Immature natural killer cell (primary cell): ENCODE measurements around the gene AKAP13. TPM values are rescaled to one million over a fixed set of nuclear protein-coding genes. Genes with fewer than 3 reads are reported as not detected.

ENCODE experiments used
- DNase-seq, 3 donors: peaks; one replicate each; pipeline ENCODE4 v3.0.0; 2022; ENCODE audit warnings: mixed read lengths in 1 of 3
- H3K27ac Mint-ChIP-seq, 6 donors: one replicate each; pipeline ENCODE4 v1.8.0; 2020; ENCODE audit warnings: mixed read lengths in 6 of 6, mild to moderate bottlenecking in 5 of 6, inconsistent platforms in 4 of 6, moderate library complexity in 3 of 6
- H3K27me3 Mint-ChIP-seq, 3 donors: one replicate each; pipeline ENCODE4 v1.8.0; 2020 to 2021; ENCODE audit warnings: low read depth in 3 of 3, mild to moderate bottlenecking in 3 of 3, mixed read lengths in 3 of 3, moderate library complexity in 3 of 3, inconsistent platforms in 1 of 3
- H3K36me3 Mint-ChIP-seq, 3 donors: one replicate each; pipeline ENCODE4 v1.8.0; 2020; ENCODE audit warnings: mixed read lengths in 3 of 3, inconsistent platforms in 2 of 3, mild to moderate bottlenecking in 2 of 3
- H3K4me1 Mint-ChIP-seq, 2 donors: one replicate each; pipeline ENCODE4 v1.8.0; 2020; ENCODE audit warnings: inconsistent platforms in 2 of 2, mild to moderate bottlenecking in 2 of 2, mixed read lengths in 2 of 2, moderate library complexity in 1 of 2
- H3K4me3 Mint-ChIP-seq, 5 donors: one replicate each; pipeline ENCODE4 v1.8.0; 2020; ENCODE audit warnings: mild to moderate bottlenecking in 5 of 5, mixed read lengths in 5 of 5, inconsistent platforms in 3 of 5, moderate library complexity in 3 of 5
- H3K9me3 Mint-ChIP-seq, 6 donors: one replicate each; pipeline ENCODE4 v1.8.0; 2020; ENCODE audit warnings: mild to moderate bottlenecking in 6 of 6, mixed read lengths in 6 of 6, inconsistent platforms in 4 of 6, moderate library complexity in 3 of 6
- polyA plus RNA-seq, 3 donors: library from polyadenylated mRNA; unstranded; fragments of 300-500 nt; fragmentation: Illumina TruSeq; gene quantifications; one replicate each; pipeline ENCODE4 v1.2.3, GENCODE V29; 2021

Gene AKAP13
- polyA plus RNA-seq, 3 donors from 2014 or later = 104 to 327 (median 112) TPM

DNA sequence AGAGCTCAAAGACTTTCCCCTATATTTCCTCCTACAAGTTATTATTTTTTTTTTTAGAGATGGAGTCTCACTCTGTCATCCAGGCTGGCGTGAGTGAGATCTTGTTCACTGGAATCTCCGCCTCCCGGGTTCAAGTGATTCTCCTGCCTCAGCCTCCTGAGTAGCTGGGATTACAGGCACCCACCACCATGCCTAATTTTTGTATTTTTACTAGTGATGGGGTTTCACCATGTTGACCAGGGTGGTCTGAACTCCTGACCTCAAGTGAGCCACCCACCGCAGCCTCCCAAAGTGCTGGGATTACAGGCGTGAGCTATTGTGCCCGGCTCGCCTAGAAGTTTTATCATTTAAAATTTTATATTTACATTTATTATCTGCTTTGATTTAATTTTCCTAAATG, 5.9 kb downstream of the AKAP13 start:
- Mint-ChIP-seq H3K36me3 (peaks cover 0 to 3% (median 0%) of the 10 kb centered on the region in 3 donors), H3K4me3 (no peak overlapping the region), H3K27me3 (peaks cover 0 to 4% (median 3%) of the 10 kb centered on the region in 3 donors), H3K9me3 (no peaks in the 10 kb centered on the region), H3K27ac (no peak overlapping the region), H3K4me1 (peaks cover 29 to 33% of the 10 kb centered on the region in 2 donors)
- DNase-seq = no peak

- H3K27ac Mint-ChIP-seq = no peak overlapping the region
- no peak overlapping the region for H3K4me3 Mint-ChIP-seq
- no peaks in the 10 kb centered on the region for H3K9me3 Mint-ChIP-seq
- H3K4me1 Mint-ChIP-seq = peaks cover 10 to 13% of the 10 kb centered on the region in 2 donors
- H3K36me3 Mint-ChIP-seq = peaks cover 0 to 3% (median 0%) of the 10 kb centered on the region in 3 donors
- H3K27me3 Mint-ChIP-seq = peaks cover 0 to 3% (median 0%) of the 10 kb centered on the region in 3 donors
- DNase-seq = no peak
Measured at GRCh38 chr15:85388566-85389305, 8.3 kb downstream of the AKAP13 start.

DNA sequence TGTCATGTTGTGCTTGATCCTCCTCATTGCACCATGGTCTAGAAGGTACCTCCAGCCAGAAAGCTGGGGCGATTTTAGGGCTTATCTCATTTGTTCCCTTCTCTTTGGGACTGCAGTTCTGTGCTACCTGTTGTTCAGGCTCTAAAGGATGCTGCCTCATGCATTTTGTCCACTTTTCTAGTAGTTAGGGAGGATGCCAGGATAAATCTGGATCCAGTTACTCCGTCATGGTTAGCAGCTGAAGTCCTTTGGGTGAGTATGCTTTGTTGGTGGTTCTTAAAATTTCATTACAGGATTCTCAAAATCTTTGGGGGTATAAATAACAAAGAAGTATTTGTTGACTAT, 8.9 kb downstream of the AKAP13 start:
- Mint-ChIP-seq H3K4me1 (peaks cover 5 to 9% of the 10 kb centered on the region in 2 donors), H3K9me3 (no peaks in the 10 kb centered on the region), H3K36me3 (peaks cover 0 to 3% (median 0%) of the 10 kb centered on the region in 3 donors), H3K4me3 (no peak overlapping the region), H3K27ac (no peak overlapping the region), H3K27me3 (peaks cover 0 to 3% (median 0%) of the 10 kb centered on the region in 3 donors)
- DNase-seq = no peak

GRCh38 chr15:85389772-85390171, 9.4 kb downstream of the AKAP13 start:
- no peak for DNase-seq
- H3K9me3 Mint-ChIP-seq = no peaks in the 10 kb centered on the region
- peaks cover 0 to 3% (median 0%) of the 10 kb centered on the region in 3 donors for H3K27me3 Mint-ChIP-seq
- no peak overlapping the region for H3K27ac Mint-ChIP-seq
- H3K4me3 Mint-ChIP-seq = no peak overlapping the region
- peaks cover 0 to 1% (median 0%) of the 10 kb centered on the region in 3 donors for H3K36me3 Mint-ChIP-seq
- H3K4me1 Mint-ChIP-seq = peaks cover 3 to 9% of the 10 kb centered on the region in 2 donors

GRCh38 chr15:85393210-85393609, 12.8 kb downstream of the AKAP13 start:
- Mint-ChIP-seq H3K9me3 (no peaks in the 10 kb centered on the region), H3K27ac (no peak overlapping the region), H3K36me3 (no peaks in the 10 kb centered on the region), H3K4me3 (no peak overlapping the region), H3K4me1 (peaks cover 0 to 9% of the 10 kb centered on the region in 2 donors), H3K27me3 (no peaks in the 10 kb centered on the region)
- no peak for DNase-seq

GRCh38 chr15:85394554-85395333, 14.3 kb downstream of the AKAP13 start:
- H3K27me3 Mint-ChIP-seq = no peaks in the 10 kb centered on the region
- H3K36me3 Mint-ChIP-seq = no peaks in the 10 kb centered on the region
- DNase-seq = no peak
- H3K27ac Mint-ChIP-seq = no peak overlapping the region
- H3K9me3 Mint-ChIP-seq = no peaks in the 10 kb centered on the region
- no peak overlapping the region for H3K4me3 Mint-ChIP-seq
- H3K4me1 Mint-ChIP-seq = peaks cover 0 to 9% of the 10 kb centered on the region in 2 donors

DNA sequence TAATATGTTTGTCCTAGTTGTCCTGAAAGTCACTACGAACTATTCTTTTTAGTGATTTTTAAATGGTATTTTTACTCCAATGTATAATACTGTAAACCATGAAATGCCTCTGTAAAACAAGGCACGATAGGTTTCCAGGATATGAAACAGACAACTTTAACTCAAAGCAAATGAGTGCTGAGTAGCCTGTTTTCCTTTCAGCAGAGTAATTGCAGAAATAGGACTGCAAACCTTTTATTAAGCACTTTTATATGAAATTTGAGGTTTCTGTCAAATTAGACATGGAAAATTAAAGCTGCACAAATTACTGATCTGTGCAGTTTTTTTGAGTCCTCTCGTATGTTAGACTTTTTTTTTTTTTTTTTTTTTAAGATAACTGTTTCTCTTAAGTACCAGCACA, 16.2 kb downstream of the AKAP13 start:
- DNase-seq = no peak
- Mint-ChIP-seq H3K4me3 (no peak overlapping the region), H3K36me3 (no peaks in the 10 kb centered on the region), H3K27ac (no peak overlapping the region), H3K27me3 (no peaks in the 10 kb centered on the region), H3K9me3 (no peaks in the 10 kb centered on the region), H3K4me1 (peaks cover 0 to 15% of the 10 kb centered on the region in 2 donors)

GRCh38 chr15:85397151-85397550, 16.7 kb downstream of the AKAP13 start:
- Mint-ChIP-seq H3K4me1 (peaks cover 2 to 21% of the 10 kb centered on the region in 2 donors), H3K27ac (no peak overlapping the region), H3K36me3 (no peaks in the 10 kb centered on the region), H3K4me3 (no peak overlapping the region), H3K9me3 (no peaks in the 10 kb centered on the region), H3K27me3 (no peaks in the 10 kb centered on the region)
- no peak for DNase-seq

DNA sequence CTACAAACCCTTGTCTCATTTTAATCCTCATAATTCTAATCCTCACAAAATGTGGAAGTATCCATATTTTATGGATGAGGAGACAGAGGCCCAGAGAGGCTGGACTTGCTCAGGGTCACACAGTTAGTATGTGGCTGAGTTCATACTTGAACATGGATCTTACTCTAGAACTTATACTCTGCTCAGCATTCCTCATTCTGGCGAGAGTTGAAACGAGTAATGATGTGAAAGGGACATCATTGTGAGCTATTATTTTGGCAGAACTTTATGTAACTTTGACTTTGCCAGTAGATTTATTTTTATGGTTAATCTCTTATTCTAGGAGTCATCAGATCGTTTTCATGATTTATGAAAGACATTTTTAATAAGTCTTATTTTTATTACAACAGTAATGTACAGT, 17.5 kb downstream of the AKAP13 start:
- Mint-ChIP-seq H3K4me3 (no peak overlapping the region), H3K36me3 (no peaks in the 10 kb centered on the region), H3K9me3 (no peaks in the 10 kb centered on the region), H3K27me3 (no peaks in the 10 kb centered on the region), H3K4me1 (peaks cover 5 to 25% of the 10 kb centered on the region in 2 donors), H3K27ac (no peak overlapping the region)
- no peak for DNase-seq

GRCh38 chr15:85398822-85399221, 18.4 kb downstream of the AKAP13 start:
- no peak for DNase-seq
- Mint-ChIP-seq H3K36me3 (no peaks in the 10 kb centered on the region), H3K4me1 (peaks cover 6 to 18% of the 10 kb centered on the region in 2 donors), H3K4me3 (no peak overlapping the region), H3K27me3 (no peaks in the 10 kb centered on the region), H3K9me3 (no peaks in the 10 kb centered on the region), H3K27ac (no peak overlapping the region)

- peaks cover 11 to 26% of the 10 kb centered on the region in 2 donors for H3K4me1 Mint-ChIP-seq
- DNase-seq = no peak
Measured at GRCh38 chr15:85399627-85400026, 19.2 kb downstream of the AKAP13 start.

DNA sequence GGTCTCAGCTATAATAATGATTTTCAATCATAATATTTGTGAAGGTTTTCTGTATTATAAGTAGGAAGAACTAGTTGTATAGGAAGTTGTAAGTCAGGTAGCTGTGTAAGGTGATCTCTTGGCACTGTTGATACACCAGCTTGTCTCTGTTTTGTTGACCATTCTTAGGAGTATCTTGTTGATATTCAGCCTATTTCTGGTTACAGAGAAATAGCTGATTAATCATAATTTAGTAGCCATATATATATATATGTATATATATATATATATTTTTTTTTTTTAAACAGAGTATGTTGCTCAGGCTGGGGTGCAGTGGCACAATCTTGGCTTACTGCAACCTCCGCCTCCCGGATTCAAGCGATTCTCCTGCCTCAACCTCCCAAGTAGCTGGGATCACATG, 20.2 kb downstream of the AKAP13 start:
- no peak for DNase-seq
- H3K9me3 Mint-ChIP-seq = no peaks in the 10 kb centered on the region
- no peaks in the 10 kb centered on the region for H3K27me3 Mint-ChIP-seq
- no peak overlapping the region for H3K4me3 Mint-ChIP-seq
- no peak overlapping the region for H3K27ac Mint-ChIP-seq
- no peaks in the 10 kb centered on the region for H3K36me3 Mint-ChIP-seq
- H3K4me1 Mint-ChIP-seq = peaks cover 16 to 32% of the 10 kb centered on the region in 2 donors

More at GRCh38 chr15:85399627-85400026, 19.2 kb downstream of the AKAP13 start:
- Mint-ChIP-seq H3K4me3 (no peak overlapping the region), H3K27me3 (no peaks in the 10 kb centered on the region), H3K9me3 (no peaks in the 10 kb centered on the region), H3K36me3 (no peaks in the 10 kb centered on the region), H3K27ac (no peak overlapping the region)

DNA sequence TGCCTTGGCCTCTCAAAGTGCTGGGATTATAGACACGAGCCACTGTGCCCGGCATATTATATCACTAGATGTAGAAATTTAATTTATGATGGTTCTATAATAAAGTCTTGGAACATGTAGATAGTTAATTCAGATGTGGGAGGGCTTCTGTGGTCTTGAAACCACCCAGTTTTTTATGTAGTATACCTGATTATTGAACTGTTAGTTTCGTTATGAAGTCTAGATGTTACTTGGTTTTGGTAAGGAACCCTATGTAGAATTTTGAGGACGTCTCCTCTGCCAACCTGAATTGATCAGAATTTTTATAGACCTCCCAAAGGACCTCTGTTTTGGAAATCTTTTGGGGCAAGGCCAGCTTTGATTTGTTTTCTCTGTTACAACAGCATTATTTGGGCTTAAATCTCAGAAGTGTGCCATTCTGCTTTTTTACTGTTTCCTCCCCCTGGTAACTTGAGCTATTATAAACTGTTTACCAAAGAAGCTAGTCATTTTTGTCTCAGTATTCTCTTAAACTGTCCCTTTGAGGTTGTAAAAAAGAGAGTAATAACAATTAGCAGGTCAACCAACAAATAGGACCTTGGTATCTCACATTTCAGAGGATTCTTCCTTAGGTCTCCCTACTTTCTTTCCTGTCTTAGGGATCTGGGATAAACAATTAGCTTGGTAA, 20.8 kb downstream of the AKAP13 start:
- no peak overlapping the region for H3K4me3 Mint-ChIP-seq
- peaks cover 16 to 32% of the 10 kb centered on the region in 2 donors for H3K4me1 Mint-ChIP-seq
- H3K36me3 Mint-ChIP-seq = no peaks in the 10 kb centered on the region
- H3K27me3 Mint-ChIP-seq = no peaks in the 10 kb centered on the region
- H3K9me3 Mint-ChIP-seq = no peaks in the 10 kb centered on the region
- DNase-seq = no peak
- no peak overlapping the region for H3K27ac Mint-ChIP-seq
